HEK293 (cell line): Measurements from ENCODE around the gene EXOG.

Source experiments
- YY1 ChIP-seq: fragments of 450-650 bp; formaldehyde crosslinking; IDR thresholded peaks from 2 replicates; pipeline ENCODE4 v1.5.1; 2018; ENCODE audit warnings: missing biosample characterization, missing genetic modification characterization
- ZNF623 ChIP-seq: fragments of 450-650 bp; formaldehyde crosslinking; IDR thresholded peaks from 2 replicates; pipeline ENCODE4 v1.5.1; 2016; ENCODE audit warnings: missing biosample characterization, missing genetic modification characterization
- ZNF670 ChIP-seq: fragments of 450-650 bp; formaldehyde crosslinking; IDR thresholded peaks from 2 replicates; pipeline ENCODE4 v1.5.1; 2016; ENCODE audit warnings: missing biosample characterization, missing genetic modification characterization, low read depth
- TF ChIP-seq, protein P1 (sequence below): fragments of 450-650 bp; formaldehyde crosslinking; IDR thresholded peaks from 2 replicates; pipeline ENCODE4 v1.5.1; 2016; ENCODE audit warnings: missing biosample characterization, missing genetic modification characterization
- TF ChIP-seq, protein P2 (sequence below): fragments of 450-650 bp; formaldehyde crosslinking; IDR thresholded peaks from 2 replicates; pipeline ENCODE4 v1.5.1; 2016; ENCODE audit warnings: missing biosample characterization, missing genetic modification characterization
- TF ChIP-seq, protein P3 (sequence below): fragments of 450-650 bp; formaldehyde crosslinking; IDR thresholded peaks from 2 replicates; pipeline ENCODE4 v1.5.1; 2016; ENCODE audit warnings: missing biosample characterization, missing genetic modification characterization
- TF ChIP-seq, protein P4 (sequence below): fragments of 450-650 bp; formaldehyde crosslinking; optimal IDR thresholded peaks from 2 replicates; pipeline ENCODE3; 2016; ENCODE audit warnings: missing biosample characterization, mild to moderate bottlenecking, missing genetic modification characterization

DNA sequence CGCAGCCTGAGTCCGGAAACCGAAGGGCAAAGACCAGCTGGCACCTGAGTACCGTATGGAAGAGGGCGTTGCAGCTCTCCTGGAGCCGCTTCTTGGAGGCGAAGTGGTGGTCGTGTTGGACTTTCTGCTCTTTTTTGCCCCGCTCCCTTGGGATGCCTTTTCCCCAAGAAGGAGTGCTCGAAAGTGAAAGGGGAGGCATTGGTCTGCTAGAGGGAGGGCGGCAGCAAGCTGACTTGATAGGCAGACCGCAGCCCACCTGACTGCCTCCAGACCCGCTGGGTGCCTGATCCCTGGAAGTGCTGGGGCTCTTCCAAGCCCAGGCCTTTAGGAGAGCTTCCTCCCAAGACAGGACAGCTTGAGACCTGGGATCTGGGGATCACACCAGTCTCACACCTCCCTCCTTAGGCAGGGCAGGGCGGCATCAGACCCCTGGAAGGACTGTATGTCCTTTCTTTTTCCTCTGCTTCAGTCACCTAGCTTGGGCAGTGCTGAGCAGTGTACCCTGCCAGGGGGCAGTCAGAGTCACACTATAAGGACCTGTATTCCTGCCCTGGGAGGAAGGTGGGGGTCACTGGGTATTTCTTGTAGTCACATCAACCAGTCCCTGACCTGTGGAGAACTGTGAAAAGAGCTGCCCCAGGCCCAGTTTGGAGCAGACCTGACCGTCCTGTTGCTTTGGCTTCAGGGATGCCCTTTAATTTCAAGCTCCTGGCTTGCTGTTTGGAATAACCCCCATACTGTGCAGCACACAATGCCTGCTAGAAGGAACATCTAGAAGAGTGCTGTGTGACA lies 40.3 kb upstream of the EXOG start:
- no peak for TF ChIP-seq YY1
- TF ChIP-seq, protein P1, sequence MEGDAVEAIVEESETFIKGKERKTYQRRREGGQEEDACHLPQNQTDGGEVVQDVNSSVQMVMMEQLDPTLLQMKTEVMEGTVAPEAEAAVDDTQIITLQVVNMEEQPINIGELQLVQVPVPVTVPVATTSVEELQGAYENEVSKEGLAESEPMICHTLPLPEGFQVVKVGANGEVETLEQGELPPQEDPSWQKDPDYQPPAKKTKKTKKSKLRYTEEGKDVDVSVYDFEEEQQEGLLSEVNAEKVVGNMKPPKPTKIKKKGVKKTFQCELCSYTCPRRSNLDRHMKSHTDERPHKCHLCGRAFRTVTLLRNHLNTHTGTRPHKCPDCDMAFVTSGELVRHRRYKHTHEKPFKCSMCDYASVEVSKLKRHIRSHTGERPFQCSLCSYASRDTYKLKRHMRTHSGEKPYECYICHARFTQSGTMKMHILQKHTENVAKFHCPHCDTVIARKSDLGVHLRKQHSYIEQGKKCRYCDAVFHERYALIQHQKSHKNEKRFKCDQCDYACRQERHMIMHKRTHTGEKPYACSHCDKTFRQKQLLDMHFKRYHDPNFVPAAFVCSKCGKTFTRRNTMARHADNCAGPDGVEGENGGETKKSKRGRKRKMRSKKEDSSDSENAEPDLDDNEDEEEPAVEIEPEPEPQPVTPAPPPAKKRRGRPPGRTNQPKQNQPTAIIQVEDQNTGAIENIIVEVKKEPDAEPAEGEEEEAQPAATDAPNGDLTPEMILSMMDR (tag by site-specific recombination) = no peak
- TF ChIP-seq, protein P2, sequence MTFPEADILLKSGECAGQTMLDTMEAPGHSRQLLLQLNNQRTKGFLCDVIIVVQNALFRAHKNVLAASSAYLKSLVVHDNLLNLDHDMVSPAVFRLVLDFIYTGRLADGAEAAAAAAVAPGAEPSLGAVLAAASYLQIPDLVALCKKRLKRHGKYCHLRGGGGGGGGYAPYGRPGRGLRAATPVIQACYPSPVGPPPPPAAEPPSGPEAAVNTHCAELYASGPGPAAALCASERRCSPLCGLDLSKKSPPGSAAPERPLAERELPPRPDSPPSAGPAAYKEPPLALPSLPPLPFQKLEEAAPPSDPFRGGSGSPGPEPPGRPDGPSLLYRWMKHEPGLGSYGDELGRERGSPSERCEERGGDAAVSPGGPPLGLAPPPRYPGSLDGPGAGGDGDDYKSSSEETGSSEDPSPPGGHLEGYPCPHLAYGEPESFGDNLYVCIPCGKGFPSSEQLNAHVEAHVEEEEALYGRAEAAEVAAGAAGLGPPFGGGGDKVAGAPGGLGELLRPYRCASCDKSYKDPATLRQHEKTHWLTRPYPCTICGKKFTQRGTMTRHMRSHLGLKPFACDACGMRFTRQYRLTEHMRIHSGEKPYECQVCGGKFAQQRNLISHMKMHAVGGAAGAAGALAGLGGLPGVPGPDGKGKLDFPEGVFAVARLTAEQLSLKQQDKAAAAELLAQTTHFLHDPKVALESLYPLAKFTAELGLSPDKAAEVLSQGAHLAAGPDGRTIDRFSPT (tag by site-specific recombination) = no peak
- TF ChIP-seq, protein P3, sequence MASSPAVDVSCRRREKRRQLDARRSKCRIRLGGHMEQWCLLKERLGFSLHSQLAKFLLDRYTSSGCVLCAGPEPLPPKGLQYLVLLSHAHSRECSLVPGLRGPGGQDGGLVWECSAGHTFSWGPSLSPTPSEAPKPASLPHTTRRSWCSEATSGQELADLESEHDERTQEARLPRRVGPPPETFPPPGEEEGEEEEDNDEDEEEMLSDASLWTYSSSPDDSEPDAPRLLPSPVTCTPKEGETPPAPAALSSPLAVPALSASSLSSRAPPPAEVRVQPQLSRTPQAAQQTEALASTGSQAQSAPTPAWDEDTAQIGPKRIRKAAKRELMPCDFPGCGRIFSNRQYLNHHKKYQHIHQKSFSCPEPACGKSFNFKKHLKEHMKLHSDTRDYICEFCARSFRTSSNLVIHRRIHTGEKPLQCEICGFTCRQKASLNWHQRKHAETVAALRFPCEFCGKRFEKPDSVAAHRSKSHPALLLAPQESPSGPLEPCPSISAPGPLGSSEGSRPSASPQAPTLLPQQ (tag by site-specific recombination) = no peak
- TF ChIP-seq ZNF623 = no peak
- TF ChIP-seq, protein P4, sequence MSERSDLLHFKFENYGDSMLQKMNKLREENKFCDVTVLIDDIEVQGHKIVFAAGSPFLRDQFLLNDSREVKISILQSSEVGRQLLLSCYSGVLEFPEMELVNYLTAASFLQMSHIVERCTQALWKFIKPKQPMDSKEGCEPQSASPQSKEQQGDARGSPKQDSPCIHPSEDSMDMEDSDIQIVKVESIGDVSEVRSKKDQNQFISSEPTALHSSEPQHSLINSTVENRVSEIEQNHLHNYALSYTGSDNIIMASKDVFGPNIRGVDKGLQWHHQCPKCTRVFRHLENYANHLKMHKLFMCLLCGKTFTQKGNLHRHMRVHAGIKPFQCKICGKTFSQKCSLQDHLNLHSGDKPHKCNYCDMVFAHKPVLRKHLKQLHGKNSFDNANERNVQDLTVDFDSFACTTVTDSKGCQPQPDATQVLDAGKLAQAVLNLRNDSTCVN (tag by site-specific recombination) = no peak
- TF ChIP-seq ZNF670 (tag by site-specific recombination) = no peak
